Right forelimb (tissue), 1 donor: ENCODE data around the gene ATP1A4.

Experiments used
- DNase-seq: peaks from one replicate; pipeline ENCODE4 v3.0.0-alpha.2; 2018

Gene ATP1A4

DNA sequence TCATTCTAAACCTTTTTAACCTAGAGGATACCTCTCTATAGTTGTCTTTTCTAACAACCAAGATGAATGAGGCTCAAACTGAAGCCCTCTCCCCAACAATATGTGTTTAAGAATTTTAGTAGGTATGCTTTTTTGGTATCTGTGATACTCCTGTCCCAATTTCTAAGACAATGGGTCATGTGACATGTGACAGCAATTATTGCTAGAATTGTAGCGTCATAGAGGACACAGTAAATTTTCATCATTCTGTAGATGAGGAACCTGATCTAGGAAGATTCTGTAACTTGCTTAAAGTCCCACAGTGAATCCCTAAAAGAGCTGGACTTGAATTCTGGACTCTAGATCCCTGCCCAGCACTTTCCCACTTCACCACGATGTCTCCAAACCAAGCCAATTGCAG, 27.3 kb downstream of the ATP1A4 start:
- no peak for DNase-seq

- no peak for DNase-seq
Observed at GRCh38 chr1:160179336-160179735, 27.9 kb downstream of the ATP1A4 start.

GRCh38 chr1:160186246-160186645, 34.8 kb downstream of the ATP1A4 start:
- DNase-seq: no peak

- DNase-seq: no peak
Observed at GRCh38 chr1:160186729-160187128, 35.3 kb downstream of the ATP1A4 start.

DNA sequence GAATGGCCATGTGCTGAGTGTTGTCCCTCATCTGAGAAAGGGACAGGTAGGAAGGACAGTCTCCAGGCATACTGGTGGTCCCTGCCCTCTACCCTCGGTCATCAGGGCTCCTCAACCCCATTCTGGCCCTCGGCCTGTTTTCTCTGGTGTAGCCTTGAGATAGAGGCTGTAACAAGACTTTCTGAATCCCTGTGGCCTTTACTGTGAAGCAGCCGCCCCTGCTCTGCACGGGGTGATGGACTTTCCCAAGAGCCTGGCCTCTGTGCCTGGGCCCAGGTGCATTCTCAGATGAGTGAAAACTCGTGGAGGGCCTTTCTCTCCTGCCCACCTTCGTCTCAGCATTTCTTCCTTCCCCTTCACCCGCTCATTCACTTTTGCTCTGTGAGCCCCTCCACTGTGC, 36.0 kb downstream of the ATP1A4 start:
- DNase-seq: no peak

DNA sequence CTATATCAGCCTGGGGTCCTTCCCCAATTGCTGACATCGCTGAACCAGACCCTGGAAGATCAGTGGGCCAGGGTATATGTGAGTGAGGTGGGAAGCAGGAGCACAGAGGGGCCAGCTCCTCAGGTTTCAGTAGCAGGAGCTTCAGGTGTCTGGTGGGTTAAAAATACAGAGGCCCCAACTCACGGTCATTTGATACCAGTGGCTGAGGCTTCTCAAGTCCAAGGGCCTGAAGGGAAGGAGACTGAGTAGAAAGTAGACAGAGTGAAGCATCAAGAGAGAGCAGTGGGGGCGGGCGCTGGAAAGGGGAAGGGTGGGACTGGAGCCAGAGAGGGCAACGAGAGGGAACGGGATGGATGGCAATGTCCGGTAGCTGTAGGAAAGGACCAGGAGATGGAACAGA, 36.9 kb downstream of the ATP1A4 start:
- DNase-seq: no peak

DNA sequence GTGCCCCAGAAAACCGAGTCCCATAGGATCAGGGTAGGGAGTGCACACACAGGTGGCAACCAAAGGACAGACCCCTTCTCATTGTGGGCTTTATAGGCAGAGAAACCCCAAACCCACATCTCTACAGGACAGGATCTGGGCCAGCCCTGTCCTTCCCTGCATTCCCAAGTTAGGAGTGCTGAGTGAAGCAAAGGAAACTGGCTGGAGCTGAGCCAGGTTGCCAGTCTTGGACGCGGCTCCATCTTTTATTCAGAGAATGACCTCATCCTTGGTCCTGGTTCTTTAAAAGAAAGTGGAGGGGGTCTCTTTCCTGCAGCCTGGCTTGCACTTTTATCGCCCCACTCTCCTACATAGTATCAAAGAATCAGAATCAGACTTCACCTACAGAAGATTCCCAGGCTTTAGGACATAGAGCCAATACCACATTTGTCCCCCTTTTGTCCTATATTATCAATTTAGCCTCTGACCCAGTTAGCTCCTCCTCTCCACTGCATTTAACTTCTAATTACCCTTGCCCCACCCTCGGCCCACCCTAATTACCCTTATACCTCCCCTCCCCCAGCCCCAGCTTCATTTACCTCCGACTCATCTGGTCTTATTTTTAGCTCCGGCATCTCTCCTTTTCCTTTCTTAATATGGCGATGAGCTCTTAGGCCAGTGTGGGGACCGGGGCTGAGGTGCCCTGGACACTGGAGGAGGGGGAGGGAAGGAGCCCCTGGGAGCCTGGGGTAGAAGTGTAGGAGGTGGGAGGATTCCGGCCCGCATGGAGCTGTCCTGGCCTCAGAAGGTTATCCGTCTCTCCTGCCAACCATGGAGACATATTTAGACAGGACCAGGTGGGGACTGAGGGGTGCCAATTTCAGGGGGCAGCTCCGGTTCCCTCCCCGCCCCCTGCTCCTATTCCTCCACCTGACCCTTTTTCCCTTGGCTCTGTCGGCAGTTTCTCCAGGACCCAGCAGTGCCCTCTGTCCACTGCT, 38.5 kb downstream of the ATP1A4 start, which contains the start of gene CASQ1:
TSS of gene CASQ1 (plus strand) at position 927 of the 977 bp plus-strand sequence. CDS start 177 bp downstream, outside the sequence.
- no peak for DNase-seq

DNA sequence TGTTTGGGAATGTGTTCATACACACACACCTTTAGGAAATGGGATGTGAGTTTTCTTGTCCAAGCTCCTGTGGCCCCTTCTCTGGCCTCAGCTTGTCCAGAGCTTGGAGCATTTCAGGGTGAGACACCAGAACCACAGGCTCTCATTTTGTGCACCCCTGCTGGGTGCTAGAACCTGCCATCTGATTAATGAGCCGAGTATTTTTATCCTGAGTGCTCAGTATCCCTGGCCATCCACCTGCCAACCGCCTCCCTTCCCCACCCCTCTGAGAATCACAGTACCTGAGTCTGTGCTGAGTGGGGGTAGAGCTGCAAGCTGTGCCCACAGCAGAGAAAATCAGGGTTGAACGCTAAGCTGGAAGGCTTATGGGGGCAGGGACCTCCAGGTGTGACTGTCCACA, 40.4 kb downstream of the ATP1A4 start:
- no peak for DNase-seq

GRCh38 chr1:160192234-160192633, 40.8 kb downstream of the ATP1A4 start:
- no peak for DNase-seq

GRCh38 chr1:160193091-160193819, 41.9 kb downstream of the ATP1A4 start:
- peak; percentile 91 for DNase-seq

- DNase-seq: no peak
Observed at GRCh38 chr1:160193832-160194736, 42.7 kb downstream of the ATP1A4 start.

DNA sequence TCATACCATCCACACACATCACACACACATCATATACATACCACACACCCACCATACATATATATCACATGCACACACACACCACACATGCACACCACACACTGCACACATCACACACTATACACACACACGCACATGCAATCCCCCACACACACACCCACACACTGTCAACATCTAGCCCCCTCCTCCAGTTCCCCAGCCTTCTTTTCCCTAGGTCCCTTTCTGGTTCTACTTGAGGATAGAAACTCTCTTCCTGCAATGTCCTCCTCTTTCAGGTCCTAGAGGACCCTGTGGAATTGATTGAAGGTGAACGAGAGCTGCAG, 43.3 kb downstream of the ATP1A4 start:
- no peak for DNase-seq

GRCh38 chr1:160196143-160196542, 44.7 kb downstream of the ATP1A4 start:
- DNase-seq: no peak

DNA sequence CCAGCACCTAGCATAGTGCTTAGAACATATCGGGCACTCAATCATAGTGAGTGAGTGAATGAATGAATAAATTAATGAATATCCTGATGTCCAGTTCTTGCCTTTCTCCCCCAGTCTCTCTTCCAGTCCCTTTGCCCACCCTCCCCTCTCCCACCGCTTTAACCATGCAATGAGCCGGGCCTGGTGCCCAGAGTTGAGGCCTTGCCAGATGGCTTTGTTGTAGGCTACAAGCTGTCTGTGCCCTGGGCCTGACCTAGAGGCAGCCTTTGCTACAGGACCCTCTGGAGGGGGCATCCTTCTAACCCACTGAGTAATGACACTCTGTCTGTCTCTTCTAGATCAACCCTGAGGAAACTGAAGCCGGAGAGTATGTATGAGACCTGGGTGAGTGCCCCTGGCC, 45.8 kb downstream of the ATP1A4 start:
- no peak for DNase-seq

DNA sequence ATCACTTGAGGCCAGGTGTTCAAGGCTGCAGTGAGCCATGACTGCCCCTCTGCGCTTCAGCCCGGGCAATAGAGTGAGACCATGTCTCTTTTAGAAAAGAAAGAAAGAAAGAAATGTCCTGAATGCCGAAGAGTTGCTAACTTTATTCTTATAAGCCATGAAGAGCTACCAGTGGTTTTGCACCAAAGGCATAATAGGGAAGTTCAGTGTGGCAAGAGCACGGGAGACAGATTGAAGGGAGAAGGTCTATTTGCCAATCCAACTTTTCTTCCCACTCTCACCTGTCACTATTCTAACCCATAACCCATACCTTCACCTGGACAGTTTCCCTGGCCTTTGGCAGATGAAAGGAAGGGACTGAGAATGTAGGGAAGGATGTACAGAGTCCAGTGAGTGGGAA, 49.4 kb downstream of the ATP1A4 start:
- DNase-seq: no peak

DNA sequence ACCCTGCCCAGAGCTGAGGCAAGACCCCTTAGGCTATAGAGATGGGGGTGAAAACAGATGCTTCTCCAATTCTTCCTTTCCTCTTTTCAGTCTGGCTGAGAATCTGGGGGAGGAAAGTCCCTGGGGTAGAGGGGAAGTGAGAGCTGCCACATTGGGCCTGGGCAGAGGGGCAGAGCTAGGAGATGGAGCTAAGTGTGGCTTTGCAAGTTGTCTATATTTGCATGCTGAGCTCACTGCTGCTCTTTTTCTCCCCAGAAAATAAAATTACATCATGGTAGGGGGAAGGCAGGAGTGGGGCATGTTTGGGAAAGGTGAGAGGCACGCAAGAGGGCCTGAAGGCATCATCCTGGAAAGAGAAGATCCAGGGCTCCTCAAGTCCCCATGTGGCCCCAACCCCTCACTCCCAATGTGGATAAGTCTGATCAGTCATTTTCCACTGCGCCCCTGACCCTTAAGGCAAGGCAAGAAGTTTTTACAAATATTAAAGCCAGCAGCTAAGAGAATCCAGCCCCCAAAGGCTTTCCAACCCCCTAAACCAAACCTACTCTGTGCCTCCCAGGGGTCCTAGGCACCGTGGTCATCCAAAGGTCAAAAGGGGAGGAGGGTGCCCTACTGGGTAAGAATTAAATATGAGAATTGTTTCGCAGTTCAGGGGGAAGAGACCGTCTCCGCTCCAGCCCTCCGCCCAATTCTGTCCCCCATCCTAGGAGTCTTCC, 53.3 kb downstream of the ATP1A4 start:
- no peak for DNase-seq

- peak; percentile 90 for DNase-seq
Observed at GRCh38 chr1:160205242-160206035, 54.0 kb downstream of the ATP1A4 start, which contains the start of gene PEA15. TSS of gene PEA15 (plus strand) at chr1:160205384. CDS start at chr1:160211545, 6,161 bp downstream.

- no peak for DNase-seq
Observed at GRCh38 chr1:160206036-160206389, 54.6 kb downstream of the ATP1A4 start.

DNA sequence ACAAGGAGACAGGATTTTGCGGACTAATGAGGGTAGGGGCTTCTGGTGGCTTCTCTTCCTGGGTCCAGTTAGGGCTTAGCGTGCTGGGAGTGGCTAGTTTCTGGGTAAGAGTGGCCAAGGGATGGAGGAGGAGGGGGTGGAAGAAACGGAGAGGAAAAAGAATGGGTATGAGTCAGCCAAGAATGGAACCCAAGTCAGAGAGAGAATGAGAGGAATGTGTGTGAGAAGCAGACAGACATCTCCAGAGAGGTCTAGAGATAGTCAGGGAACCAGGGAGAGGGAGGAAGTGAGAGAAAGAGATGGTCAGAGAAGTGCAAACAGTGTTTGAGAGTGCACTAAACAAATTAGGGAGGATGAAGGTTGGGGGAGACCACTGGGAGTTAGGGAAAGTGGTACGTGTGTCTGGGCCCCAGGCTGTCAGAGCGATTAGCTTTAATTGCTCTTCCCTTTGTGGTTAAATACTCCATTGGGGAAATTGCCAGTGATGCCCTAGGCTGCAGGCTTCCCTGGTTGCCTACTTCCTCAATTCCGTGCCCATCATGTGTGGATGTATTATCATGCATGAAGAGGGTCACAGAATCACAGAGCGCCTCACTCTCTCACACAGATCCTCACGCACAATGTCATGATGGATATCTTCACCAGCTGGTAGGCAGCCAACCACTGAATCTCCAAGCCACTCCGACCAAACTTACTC, 55.2 kb downstream of the ATP1A4 start:
- DNase-seq: no peak

DNA sequence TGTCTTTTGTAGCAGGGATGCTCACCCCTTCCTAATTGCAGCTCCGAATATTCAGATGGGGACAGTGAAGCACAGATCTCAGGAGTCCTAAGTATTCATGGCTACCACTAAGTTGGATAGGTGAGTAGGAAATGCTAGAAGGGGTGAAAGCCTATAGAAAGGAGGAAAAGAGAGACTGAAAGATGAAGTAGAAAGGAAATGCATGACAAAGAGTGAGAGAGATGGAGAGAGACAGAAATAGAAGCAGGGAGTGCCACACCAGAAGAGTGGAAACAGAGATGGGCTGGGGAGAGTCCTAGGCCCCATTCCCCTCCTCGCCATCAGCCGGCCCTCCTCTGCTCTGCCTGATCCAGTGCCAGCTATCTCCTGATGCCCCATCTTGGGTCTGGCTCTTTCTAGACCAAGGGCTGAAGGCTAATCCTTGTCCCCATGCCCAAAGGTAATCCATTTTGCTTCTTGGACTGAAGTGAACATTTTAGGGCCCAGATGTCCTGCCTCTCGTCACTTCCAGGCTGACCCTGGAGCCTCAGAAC, 55.8 kb downstream of the ATP1A4 start:
- no peak for DNase-seq
